IMR-90 (cell line): ENCODE measurements around the gene ZFX. TPM values are rescaled to one million over a fixed set of nuclear protein-coding genes. Genes with fewer than 3 reads are reported as not detected.

ENCODE experiments used
- ATAC-seq: fragments of 200-7000 bp; cut with Tn5 transposase; 2 replicates; pipeline ENCODE4 v1.9.1; 2020; ENCODE audit warnings: low read depth, mild to moderate bottlenecking, moderate library complexity
- BruUV-seq: library from RNA; stranded (reverse); fragments of 400-500 nt; replicated peaks from 2 replicates; lab custom pipeline; 2021; lab: Mats Ljungman, UMichigan
- CTCF ChIA-PET: fragments of 300-600 bp; formaldehyde crosslinking; extraction: SDS; loops from one replicate; lab custom pipeline; 2021; ENCODE audit warnings: antibody characterized with exemption; lab: Yijun Ruan, JAX
- POLR2A ChIA-PET: fragments of 300-600 bp; sonication (Branson Sonifier 250); formaldehyde crosslinking; loops from one replicate; lab custom pipeline; 2022; ENCODE audit warnings: antibody characterized with exemption; ENCODE audit not compliant: unreplicated experiment; lab: Charles Lee
- DNase-seq: peaks from one replicate; pipeline ENCODE4 v3.0.0; 2013
- H2AFZ ChIP-seq: replicated peaks from 2 replicates; pipeline ENCODE3; 2013; ENCODE audit warnings: low read length, mild to moderate bottlenecking; ENCODE audit not compliant: poor library complexity
- H2AK5ac ChIP-seq: 2 replicates; pipeline ENCODE4 v1.6.1; 2013; ENCODE audit warnings: low read depth, low read length, inconsistent platforms
- H2AK9ac ChIP-seq: replicated peaks from 2 replicates; pipeline ENCODE3; 2013; ENCODE audit warnings: mild to moderate bottlenecking, low read depth, low read length, moderate library complexity; ENCODE audit not compliant: poor library complexity
- H2BK120ac ChIP-seq: 2 replicates; pipeline ENCODE4 v1.6.1; 2013; ENCODE audit warnings: low read depth, low read length, inconsistent platforms
- H2BK15ac ChIP-seq: 3 replicates; pipeline ENCODE4 v1.6.1; 2013; ENCODE audit warnings: low read depth, low read length, inconsistent platforms
- H2BK20ac ChIP-seq: 2 replicates; pipeline ENCODE4 v1.6.1; 2013; ENCODE audit warnings: low read depth, mild to moderate bottlenecking, inconsistent platforms, low read length, moderate library complexity
- H2BK5ac ChIP-seq: 2 replicates; pipeline ENCODE4 v1.6.1; 2013; ENCODE audit warnings: mild to moderate bottlenecking, low read depth, low read length, inconsistent platforms; ENCODE audit not compliant: poor library complexity, severe bottlenecking
- H3K14ac ChIP-seq: replicated peaks from 2 replicates; pipeline ENCODE4 v1.6.1; 2013; ENCODE audit warnings: low read depth, low read length, inconsistent platforms
- H3K18ac ChIP-seq: 2 replicates; pipeline ENCODE4 v1.6.1; 2013; ENCODE audit warnings: low read depth, low read length, control low read depth
- H3K23ac ChIP-seq: 2 replicates; pipeline ENCODE4 v1.6.1; 2013; ENCODE audit warnings: low read depth, low read length, inconsistent platforms
- H3K27ac ChIP-seq: 2 replicates; pipeline ENCODE4 v1.5.1; 2013; ENCODE audit warnings: mild to moderate bottlenecking, control low read depth, low read length; ENCODE audit not compliant: insufficient read depth
- H3K27me3 ChIP-seq: 2 replicates; pipeline ENCODE4 v1.6.1; 2013; ENCODE audit warnings: low read length; ENCODE audit not compliant: control insufficient read depth, insufficient read depth
- H3K36me3 ChIP-seq: 2 replicates; pipeline ENCODE4 v1.6.1; 2013; ENCODE audit warnings: low read length, mixed read lengths; ENCODE audit not compliant: control insufficient read depth, insufficient read depth
- H3K4ac ChIP-seq: 2 replicates; pipeline ENCODE4 v1.6.1; 2013; ENCODE audit warnings: low read depth, low read length, inconsistent platforms
- H3K4me1 ChIP-seq: 2 replicates; pipeline ENCODE4 v1.6.1; 2013; ENCODE audit warnings: low read length, mixed read lengths; ENCODE audit not compliant: control insufficient read depth, insufficient read depth
- H3K4me2 ChIP-seq: 2 replicates; pipeline ENCODE4 v1.6.1; 2013; ENCODE audit warnings: low read depth, mild to moderate bottlenecking, control low read depth, low read length, moderate library complexity
- H3K4me3 ChIP-seq: 2 replicates; pipeline ENCODE4 v1.5.1; 2013; ENCODE audit warnings: low read depth, mild to moderate bottlenecking, control low read depth, low read length, moderate library complexity; ENCODE audit not compliant: insufficient read depth
- H3K56ac ChIP-seq: 2 replicates; pipeline ENCODE4 v1.6.1; 2013; ENCODE audit warnings: low read length, inconsistent platforms; ENCODE audit not compliant: insufficient read depth; ENCODE audit errors: extremely low read depth
- H3K79me1 ChIP-seq, 2 experiments: 2 replicates each; pipeline ENCODE4 v1.6.1; 2013; ENCODE audit warnings: low read length in 2 of 2, inconsistent platforms in 1 of 2, low read depth in 1 of 2
- H3K9ac ChIP-seq: 2 replicates; pipeline ENCODE4 v1.6.1; 2013; ENCODE audit warnings: low read depth, low read length, control low read depth
- H3K9me1 ChIP-seq: 2 replicates; pipeline ENCODE4 v1.6.1; 2013; ENCODE audit warnings: low read length, inconsistent platforms; ENCODE audit not compliant: insufficient read depth
- H3K9me3 ChIP-seq: 2 replicates; pipeline ENCODE4 v1.6.1; 2013; ENCODE audit warnings: low read length; ENCODE audit not compliant: control insufficient read depth, insufficient read depth
- H4K20me1 ChIP-seq: 2 replicates; pipeline ENCODE4 v1.6.1; 2013; ENCODE audit warnings: low read length, inconsistent platforms; ENCODE audit not compliant: insufficient read depth
- H4K5ac ChIP-seq: 2 replicates; pipeline ENCODE4 v1.6.1; 2013; ENCODE audit warnings: mild to moderate bottlenecking, low read depth, low read length, control low read depth
- H4K8ac ChIP-seq, 2 experiments: 2 replicates each; pipeline ENCODE4 v1.6.1; 2013; ENCODE audit warnings: low read depth in 2 of 2, low read length in 2 of 2, control low read depth in 1 of 2, inconsistent platforms in 1 of 2
- H4K91ac ChIP-seq: 2 replicates; pipeline ENCODE4 v1.6.1; 2013; ENCODE audit warnings: low read depth, low read length, inconsistent platforms; ENCODE audit not compliant: insufficient read depth
- BHLHE40 ChIP-seq: fragments of 150-350 bp; IDR thresholded peaks from 2 replicates; pipeline ENCODE4 v1.6.1; 2016; ENCODE audit warnings: mild to moderate bottlenecking, low read depth, low read length
- CEBPB ChIP-seq: IDR thresholded peaks from 2 replicates; pipeline ENCODE4 v1.6.1; 2012; ENCODE audit warnings: low read depth, low read length, improper control_type of control experiment
- CHD1 ChIP-seq: IDR thresholded peaks from 2 replicates; pipeline ENCODE4 v1.6.1; 2012; ENCODE audit warnings: low read depth, low read length, improper control_type of control experiment
- FOS ChIP-seq: fragments of 150-350 bp; IDR thresholded peaks from 2 replicates; pipeline ENCODE4 v1.6.1; 2016; ENCODE audit warnings: low read depth, low read length
- MAFK ChIP-seq: IDR thresholded peaks from 2 replicates; pipeline ENCODE4 v1.6.1; 2012; ENCODE audit warnings: low read depth, low read length, improper control_type of control experiment
- MAZ ChIP-seq: IDR thresholded peaks from 2 replicates; pipeline ENCODE4 v1.6.1; 2012; ENCODE audit warnings: low read depth, mild to moderate bottlenecking, low read length, improper control_type of control experiment, moderate library complexity, borderline replicate concordance
- MXI1 ChIP-seq: IDR thresholded peaks from 2 replicates; pipeline ENCODE4 v1.6.1; 2012; ENCODE audit warnings: low read depth, mild to moderate bottlenecking, low read length, moderate library complexity, borderline replicate concordance
- NFE2L2 ChIP-seq: fragments of 150-350 bp; IDR thresholded peaks from 2 replicates; pipeline ENCODE4 v1.6.1; 2016; ENCODE audit warnings: low read depth, mild to moderate bottlenecking, low read length
- POLR2A ChIP-seq: IDR thresholded peaks from 2 replicates; pipeline ENCODE4 v1.6.1; 2012; ENCODE audit warnings: mild to moderate bottlenecking, low read depth, low read length
- RAD21 ChIP-seq: IDR thresholded peaks from 2 replicates; pipeline ENCODE4 v1.6.1; 2012; ENCODE audit warnings: low read length, improper control_type of control experiment
- RCOR1 ChIP-seq: IDR thresholded peaks from 2 replicates; pipeline ENCODE4 v1.6.1; 2012; ENCODE audit warnings: mild to moderate bottlenecking, low read length, improper control_type of control experiment; ENCODE audit not compliant: insufficient replicate concordance
- RFX5 ChIP-seq: IDR thresholded peaks from 2 replicates; pipeline ENCODE4 v1.8.0; 2012; ENCODE audit warnings: low read depth, mild to moderate bottlenecking, low read length, moderate library complexity
- SMC3 ChIP-seq: fragments of 150-350 bp; IDR thresholded peaks from 2 replicates; pipeline ENCODE4 v1.6.1; 2016; ENCODE audit warnings: low read depth, mild to moderate bottlenecking, antibody characterized with exemption, low read length, moderate library complexity
- USF2 ChIP-seq: fragments of 150-350 bp; IDR thresholded peaks from 2 replicates; pipeline ENCODE4 v1.6.1; 2017; ENCODE audit warnings: mild to moderate bottlenecking, antibody characterized with exemption, low read length, low read depth
- WGBS, 2 experiments: methylation state at CpG; one replicate each; pipeline versions ENCODE4 v1.1.5 to v1.1.7; 2013; ENCODE audit warnings: missing lambda C conversion rate in 2 of 2; ENCODE audit not compliant: insufficient read length in 1 of 2; ENCODE audit errors: extremely low coverage in 2 of 2; 5-methylcytosine and 5-hydroxymethylcytosine counted together
- dilution Hi-C: fragments of 300-500 bp; cut with HindIII; formaldehyde crosslinking; loops from one replicate; pipeline ENCODE4 v1.14.3; 2018; ENCODE audit warnings: low sequenced_read_pairs; ENCODE audit not compliant: unreplicated experiment
- in situ Hi-C: fragments of 300-500 bp; cut with MboI; formaldehyde crosslinking; loops from 3 replicates; pipeline ENCODE4 v1.14.3; 2019; ENCODE audit warnings: low sequenced_read_pairs, inconsistent platforms, mixed read lengths
- intact Hi-C: fragments of 100-400 bp; cut with micrococcal nuclease; formaldehyde crosslinking; loops from 2 replicates; pipeline ENCODE4 v1.10.0; 2022
- polyA plus RNA-seq, 3 experiments: library from polyadenylated mRNA; depleted of rRNA; stranded (reverse); fragments of >200 nt; gene quantifications; 2 replicates each; pipeline ENCODE4 v1.2.3, GENCODE V29; 2012; ENCODE audit warnings: low replicate concordance in 1 of 3
- total RNA-seq: library from RNA; depleted of rRNA; stranded (reverse); fragments of >200 nt; gene quantifications from 2 replicates; pipeline ENCODE4 v1.2.3, GENCODE V29; 2012
- TF ChIP-seq, protein P1 (sequence below): conservative IDR thresholded peaks from 2 replicates; pipeline ENCODE4 v1.5.1; 2012; ENCODE audit warnings: mild to moderate bottlenecking, low read depth, low read length, improper control_type of control experiment
- TF ChIP-seq, protein P2 (sequence below): fragments of 150-350 bp; IDR thresholded peaks from 2 replicates; pipeline ENCODE4 v1.6.1; 2016; ENCODE audit warnings: low read depth, mild to moderate bottlenecking, low read length, moderate library complexity, borderline replicate concordance

ZFX gene
- total and polyA plus RNA-seq, 2 of the 4 experiments (the other 2 are of a cell fraction): 16.0 to 99.3 TPM

DNA sequence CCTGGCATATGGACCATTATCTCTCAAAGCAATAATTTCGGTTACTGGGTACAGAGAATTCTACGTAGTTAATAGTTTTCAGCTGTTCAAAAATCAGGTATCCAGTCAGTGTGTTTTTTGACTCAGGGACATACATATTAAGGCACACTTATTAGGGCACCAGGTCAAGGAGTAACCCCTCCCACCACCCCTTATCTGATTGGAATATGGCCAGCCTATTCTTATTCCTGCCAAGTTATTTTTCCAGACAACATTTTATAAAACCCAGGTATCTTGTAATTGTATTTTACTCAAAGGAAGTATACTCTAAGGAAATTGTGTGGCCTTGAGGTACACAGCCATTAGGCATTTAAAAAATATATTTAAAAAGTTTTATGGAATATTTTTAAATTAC lies 4.3 kb downstream of the ZFX start:
- Histone ChIP-seq H3K14ac (no peak overlapping the region), H2BK5ac (no peak overlapping the region), H3K27ac (no peak overlapping the region), H2BK120ac (no peak overlapping the region), H4K20me1 (peaks cover 77% of the 10 kb centered on the region), H3K23ac (no peak overlapping the region), H3K36me3 (peaks cover 2% of the 10 kb centered on the region), H3K79me1 (peaks cover 0 to 28% of the 10 kb centered on the region in 2 experiments; a peak in 3 of 4 replicates), H2AFZ (no peak overlapping the region), H2AK9ac (no peak overlapping the region), H3K18ac (no peak overlapping the region), H3K27me3 (no peaks in the 10 kb centered on the region), H3K9me1 (peaks cover 10% of the 10 kb centered on the region), H2BK15ac (no peak overlapping the region), H4K8ac (no peak overlapping the region), H3K4me3 (no peak overlapping the region), H4K91ac (no peak overlapping the region), H3K4me1 (peaks cover 4% of the 10 kb centered on the region), H3K56ac (no peak overlapping the region), H4K5ac (no peak overlapping the region), H3K4ac (no peak overlapping the region), H2AK5ac (no peak overlapping the region), H2BK20ac (no peak overlapping the region), H3K9ac (no peak overlapping the region), H3K4me2 (no peak overlapping the region), H3K9me3 (no peaks in the 10 kb centered on the region)
- no TSS peak for BruUV-seq
- WGBS, 2 experiments: no CpG with 5 or more reads among the region's 2 CpGs
- CTCF ChIA-PET: no interaction called here
- in situ Hi-C loops (loop anchor here (25.0 kb wide), 1 partner anchor 466 kb away; no protein-coding TSS in a partner anchor), intact Hi-C loops (loop anchor here (5.0 kb wide), 2 partner anchors 39 to 246 kb away; partner anchors contain the start of genes APOO and CXorf58), dilution Hi-C loops (no loop called here)
- ATAC-seq (no peak), DNase-seq (no peak)
- TF ChIP-seq MAFK (no peak), CEBPB (no peak), CHD1 (no peak), NFE2L2 (no peak), RFX5 (no peak), RCOR1 (no peak), MXI1 (no peak), RAD21 (no peak), POLR2A (no peak), MAZ (no peak), BHLHE40 (no peak), FOS (no peak), USF2 (no peak), SMC3 (no peak)
- TF ChIP-seq, protein P1, sequence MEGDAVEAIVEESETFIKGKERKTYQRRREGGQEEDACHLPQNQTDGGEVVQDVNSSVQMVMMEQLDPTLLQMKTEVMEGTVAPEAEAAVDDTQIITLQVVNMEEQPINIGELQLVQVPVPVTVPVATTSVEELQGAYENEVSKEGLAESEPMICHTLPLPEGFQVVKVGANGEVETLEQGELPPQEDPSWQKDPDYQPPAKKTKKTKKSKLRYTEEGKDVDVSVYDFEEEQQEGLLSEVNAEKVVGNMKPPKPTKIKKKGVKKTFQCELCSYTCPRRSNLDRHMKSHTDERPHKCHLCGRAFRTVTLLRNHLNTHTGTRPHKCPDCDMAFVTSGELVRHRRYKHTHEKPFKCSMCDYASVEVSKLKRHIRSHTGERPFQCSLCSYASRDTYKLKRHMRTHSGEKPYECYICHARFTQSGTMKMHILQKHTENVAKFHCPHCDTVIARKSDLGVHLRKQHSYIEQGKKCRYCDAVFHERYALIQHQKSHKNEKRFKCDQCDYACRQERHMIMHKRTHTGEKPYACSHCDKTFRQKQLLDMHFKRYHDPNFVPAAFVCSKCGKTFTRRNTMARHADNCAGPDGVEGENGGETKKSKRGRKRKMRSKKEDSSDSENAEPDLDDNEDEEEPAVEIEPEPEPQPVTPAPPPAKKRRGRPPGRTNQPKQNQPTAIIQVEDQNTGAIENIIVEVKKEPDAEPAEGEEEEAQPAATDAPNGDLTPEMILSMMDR: no peak
- TF ChIP-seq, protein P2, sequence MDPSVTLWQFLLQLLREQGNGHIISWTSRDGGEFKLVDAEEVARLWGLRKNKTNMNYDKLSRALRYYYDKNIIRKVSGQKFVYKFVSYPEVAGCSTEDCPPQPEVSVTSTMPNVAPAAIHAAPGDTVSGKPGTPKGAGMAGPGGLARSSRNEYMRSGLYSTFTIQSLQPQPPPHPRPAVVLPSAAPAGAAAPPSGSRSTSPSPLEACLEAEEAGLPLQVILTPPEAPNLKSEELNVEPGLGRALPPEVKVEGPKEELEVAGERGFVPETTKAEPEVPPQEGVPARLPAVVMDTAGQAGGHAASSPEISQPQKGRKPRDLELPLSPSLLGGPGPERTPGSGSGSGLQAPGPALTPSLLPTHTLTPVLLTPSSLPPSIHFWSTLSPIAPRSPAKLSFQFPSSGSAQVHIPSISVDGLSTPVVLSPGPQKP: no peak
- POLR2A ChIA-PET: no interaction called here
